ENCODE results near the gene CSNK1A1.

DNA sequence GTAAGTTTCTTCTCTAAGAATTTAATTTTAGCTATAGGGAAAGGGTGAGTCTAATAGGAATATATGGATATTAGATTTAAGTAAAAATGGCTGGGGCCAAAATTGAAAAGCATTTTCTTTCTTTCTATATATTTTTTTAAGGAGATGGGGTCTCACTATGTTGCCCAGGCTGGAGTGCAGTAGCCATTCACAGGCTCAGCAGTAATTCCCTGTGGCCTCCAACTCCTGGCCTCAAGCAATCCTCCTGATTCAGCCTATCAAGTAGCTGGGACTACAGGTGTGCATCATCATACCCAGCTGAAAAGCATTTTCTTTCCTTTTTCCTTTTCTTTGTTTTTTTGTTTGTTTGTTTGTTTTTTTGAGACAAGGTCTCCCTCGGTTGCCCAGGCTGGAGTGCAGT lies 41.1 kb downstream of the CSNK1A1 start:
- TF ChIP-seq, protein P1, sequence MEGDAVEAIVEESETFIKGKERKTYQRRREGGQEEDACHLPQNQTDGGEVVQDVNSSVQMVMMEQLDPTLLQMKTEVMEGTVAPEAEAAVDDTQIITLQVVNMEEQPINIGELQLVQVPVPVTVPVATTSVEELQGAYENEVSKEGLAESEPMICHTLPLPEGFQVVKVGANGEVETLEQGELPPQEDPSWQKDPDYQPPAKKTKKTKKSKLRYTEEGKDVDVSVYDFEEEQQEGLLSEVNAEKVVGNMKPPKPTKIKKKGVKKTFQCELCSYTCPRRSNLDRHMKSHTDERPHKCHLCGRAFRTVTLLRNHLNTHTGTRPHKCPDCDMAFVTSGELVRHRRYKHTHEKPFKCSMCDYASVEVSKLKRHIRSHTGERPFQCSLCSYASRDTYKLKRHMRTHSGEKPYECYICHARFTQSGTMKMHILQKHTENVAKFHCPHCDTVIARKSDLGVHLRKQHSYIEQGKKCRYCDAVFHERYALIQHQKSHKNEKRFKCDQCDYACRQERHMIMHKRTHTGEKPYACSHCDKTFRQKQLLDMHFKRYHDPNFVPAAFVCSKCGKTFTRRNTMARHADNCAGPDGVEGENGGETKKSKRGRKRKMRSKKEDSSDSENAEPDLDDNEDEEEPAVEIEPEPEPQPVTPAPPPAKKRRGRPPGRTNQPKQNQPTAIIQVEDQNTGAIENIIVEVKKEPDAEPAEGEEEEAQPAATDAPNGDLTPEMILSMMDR (conservative IDR thresholded peaks at IDR 0.05): no peak
- no peak for TF ChIP-seq EZH2 (IDR thresholded peaks at IDR 0.05; ENCODE audit: low read depth)
